ENCODE measurements around the gene LRP8.
A peak's percentile ranks its signal among the peaks of the same experiment; 100 is the strongest.

LRP8 gene

DNA sequence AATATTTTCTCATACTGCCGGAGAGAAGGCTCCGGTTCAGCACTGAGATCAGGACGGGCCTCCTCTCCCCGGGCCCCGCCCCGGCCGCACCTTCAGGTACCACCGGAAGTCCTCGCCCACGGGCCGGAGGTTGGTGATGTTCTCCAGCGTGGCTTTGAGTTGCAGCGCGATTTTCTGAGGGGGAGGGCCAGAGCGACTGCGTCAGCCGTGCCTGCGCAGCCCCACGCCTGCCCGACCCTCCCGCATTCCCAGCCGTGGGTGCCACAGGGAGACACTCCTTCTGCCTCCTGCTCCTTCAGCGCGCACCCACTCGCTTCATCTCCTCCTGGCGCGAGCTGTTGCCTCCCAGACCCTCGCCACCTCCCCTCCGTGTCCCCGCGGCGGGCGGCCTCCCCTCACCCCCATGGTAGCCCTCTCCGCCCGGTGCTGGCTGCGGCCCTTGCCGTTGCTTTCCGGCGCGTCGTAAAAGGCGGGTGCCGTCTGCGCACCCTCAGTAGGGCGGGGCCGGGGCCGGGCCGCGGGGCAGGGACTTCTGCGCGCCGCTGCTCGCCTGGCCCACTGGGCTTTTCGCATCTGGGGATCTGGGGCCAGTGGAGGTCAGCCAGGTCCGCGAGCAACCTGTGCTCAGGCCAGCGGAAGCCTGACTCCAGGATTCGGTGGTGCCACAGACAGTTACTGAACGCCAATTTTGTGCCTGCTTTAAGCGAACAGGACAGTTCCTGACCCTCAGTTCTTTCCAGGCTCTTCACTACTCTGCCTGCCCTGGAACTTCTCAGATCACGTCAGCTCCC is 107.5 kb downstream of the LRP8 start, which contains the start of gene CZIB:
Gene CZIB (minus strand): TSS at position 464 of the 791 bp plus-strand sequence. CDS start 59 bp downstream, at position 405.
- H3K79me2 ChIP-seq (ENCODE audit: insufficient read depth, low read depth): peaks cover 5% of the 10 kb centered on the region; the same call in 1 of the 2 replicates
- TF ChIP-seq, protein P1, sequence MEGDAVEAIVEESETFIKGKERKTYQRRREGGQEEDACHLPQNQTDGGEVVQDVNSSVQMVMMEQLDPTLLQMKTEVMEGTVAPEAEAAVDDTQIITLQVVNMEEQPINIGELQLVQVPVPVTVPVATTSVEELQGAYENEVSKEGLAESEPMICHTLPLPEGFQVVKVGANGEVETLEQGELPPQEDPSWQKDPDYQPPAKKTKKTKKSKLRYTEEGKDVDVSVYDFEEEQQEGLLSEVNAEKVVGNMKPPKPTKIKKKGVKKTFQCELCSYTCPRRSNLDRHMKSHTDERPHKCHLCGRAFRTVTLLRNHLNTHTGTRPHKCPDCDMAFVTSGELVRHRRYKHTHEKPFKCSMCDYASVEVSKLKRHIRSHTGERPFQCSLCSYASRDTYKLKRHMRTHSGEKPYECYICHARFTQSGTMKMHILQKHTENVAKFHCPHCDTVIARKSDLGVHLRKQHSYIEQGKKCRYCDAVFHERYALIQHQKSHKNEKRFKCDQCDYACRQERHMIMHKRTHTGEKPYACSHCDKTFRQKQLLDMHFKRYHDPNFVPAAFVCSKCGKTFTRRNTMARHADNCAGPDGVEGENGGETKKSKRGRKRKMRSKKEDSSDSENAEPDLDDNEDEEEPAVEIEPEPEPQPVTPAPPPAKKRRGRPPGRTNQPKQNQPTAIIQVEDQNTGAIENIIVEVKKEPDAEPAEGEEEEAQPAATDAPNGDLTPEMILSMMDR (conservative IDR thresholded peaks at IDR 0.05; ENCODE audit: low read depth, low read length): no peak
- peak within 1 kb of the TSS; percentile 61 for H3K4me2 ChIP-seq
- peak within 1 kb of the TSS; percentile 90 for H2AFZ ChIP-seq (ENCODE audit: low read depth)
- H4K20me1 ChIP-seq (ENCODE audit: insufficient read depth): no peaks in the 10 kb centered on the region
- H3K9ac ChIP-seq: peak within 1 kb of the TSS; percentile 71
- H3K4me3 ChIP-seq (IDR thresholded peaks at IDR 0.05; ENCODE audit: insufficient read depth, low read depth, low read length): peak within 1 kb of the TSS; percentile 88
- H3K27ac ChIP-seq: peak within 1 kb of the TSS; percentile 65
- no peaks in the 10 kb centered on the region for H3K27me3 ChIP-seq (ENCODE audit: insufficient read depth, low read depth)
- H3K36me3 ChIP-seq (ENCODE audit: insufficient read depth): no peaks in the 10 kb centered on the region
- H3K4me1 ChIP-seq (ENCODE audit: low read depth, poor library complexity, severe bottlenecking): peaks cover 14% of the 10 kb centered on the region

DNA sequence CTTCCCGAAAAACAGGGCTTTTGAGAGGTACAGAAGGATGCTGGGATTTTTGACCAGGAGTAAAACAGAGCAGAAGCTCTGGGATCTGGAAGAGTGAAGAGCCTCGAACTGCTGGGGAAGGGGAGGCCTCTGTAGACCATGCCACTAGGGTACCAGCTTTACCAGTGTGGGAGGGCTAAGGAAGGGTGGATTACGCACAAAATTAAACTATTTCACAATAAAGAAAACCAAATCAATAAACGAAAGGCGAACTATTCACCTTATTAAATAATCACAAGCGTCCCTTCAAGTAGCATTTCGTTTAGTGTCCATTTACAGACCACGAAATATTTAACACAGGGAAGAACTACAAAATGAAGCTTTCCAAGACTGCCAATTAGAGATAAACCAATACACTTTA is 108.2 kb downstream of the LRP8 start:
- H2AFZ ChIP-seq (ENCODE audit: low read depth): peak overlapping the region; percentile 90

DNA sequence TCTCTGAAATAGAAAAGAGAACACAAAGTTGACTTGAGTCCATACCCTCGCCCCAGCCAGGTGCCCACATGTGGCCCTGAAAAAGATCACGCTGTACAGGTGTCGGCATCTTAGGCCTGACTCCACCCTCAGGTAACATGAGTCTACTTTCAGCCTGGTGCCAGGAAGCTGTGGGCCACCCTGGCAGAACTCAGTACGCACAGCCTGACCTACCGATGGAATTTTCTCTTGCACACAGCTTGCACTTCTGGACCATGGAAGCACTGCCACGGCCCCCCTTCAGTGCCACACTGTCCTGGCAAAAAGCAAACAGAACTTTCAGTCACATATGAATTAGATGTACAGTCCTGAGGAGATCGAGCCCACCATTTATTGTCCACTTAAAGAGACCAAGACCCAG is 109.7 kb downstream of the LRP8 start:
- no peak overlapping the region for H2AFZ ChIP-seq (ENCODE audit: low read depth)
- no peaks in the 10 kb centered on the region for H3K36me3 ChIP-seq (ENCODE audit: insufficient read depth)

More for the DNA sequence above, 108.2 kb downstream of the LRP8 start:
- no peaks in the 10 kb centered on the region for H3K36me3 ChIP-seq (ENCODE audit: insufficient read depth)
- H4K20me1 ChIP-seq (ENCODE audit: insufficient read depth): no peaks in the 10 kb centered on the region
- H3K9ac ChIP-seq: peak overlapping the region; percentile 71
- TF ChIP-seq, protein P1 (conservative IDR thresholded peaks at IDR 0.05; ENCODE audit: low read depth, low read length): no peak
- no peak overlapping the region for H3K4me3 ChIP-seq (IDR thresholded peaks at IDR 0.05; ENCODE audit: insufficient read depth, low read depth, low read length)
- H3K4me2 ChIP-seq: peak overlapping the region; percentile 61
- H3K79me2 ChIP-seq (ENCODE audit: insufficient read depth, low read depth): peaks cover 5% of the 10 kb centered on the region; the same call in 1 of the 2 replicates
- H3K4me1 ChIP-seq (ENCODE audit: low read depth, poor library complexity, severe bottlenecking): peaks cover 14% of the 10 kb centered on the region
- H3K27ac ChIP-seq: peak overlapping the region; percentile 65; the same call in 1 of the 2 replicates
- H3K27me3 ChIP-seq (ENCODE audit: insufficient read depth, low read depth): no peaks in the 10 kb centered on the region

DNA sequence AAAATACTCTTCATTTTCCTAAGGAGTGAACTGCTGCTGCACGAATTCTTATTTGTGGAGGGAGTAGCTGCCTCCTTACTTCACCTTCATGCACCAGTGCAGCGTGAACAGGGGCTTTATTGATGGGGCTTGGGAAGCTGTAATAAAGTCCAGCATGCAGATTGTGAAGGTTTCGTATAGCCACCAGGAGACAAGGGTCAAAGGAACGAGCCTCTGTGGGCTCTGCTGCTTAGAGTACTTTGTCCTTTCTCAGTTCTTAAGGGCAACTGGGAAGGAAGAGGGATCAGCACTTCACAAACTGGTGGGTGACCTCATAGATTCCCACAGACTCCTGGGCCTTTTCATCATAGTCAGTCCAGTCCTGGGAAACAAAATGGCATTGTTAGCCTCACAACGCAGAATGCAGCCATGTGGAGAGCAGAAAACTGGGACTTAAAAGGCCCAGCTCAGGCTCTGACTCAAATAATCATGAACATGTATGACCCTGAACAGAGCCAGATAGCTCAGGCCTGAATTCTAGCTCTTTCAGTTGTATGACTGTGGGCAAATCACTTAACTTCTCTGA is 113.4 kb downstream of the LRP8 start:
- Histone ChIP-seq H3K4me2 (no peak overlapping the region), H2AFZ (ENCODE audit: low read depth) (no peak overlapping the region), H3K79me2 (ENCODE audit: insufficient read depth, low read depth) (peaks cover 3% of the 10 kb centered on the region; the same call in 1 of the 2 replicates), H3K27me3 (ENCODE audit: insufficient read depth, low read depth) (no peaks in the 10 kb centered on the region), H4K20me1 (ENCODE audit: insufficient read depth) (no peaks in the 10 kb centered on the region), H3K4me3 (IDR thresholded peaks at IDR 0.05; ENCODE audit: insufficient read depth, low read depth, low read length) (no peak overlapping the region), H3K36me3 (ENCODE audit: insufficient read depth) (no peaks in the 10 kb centered on the region; the same call in 1 of the 2 replicates), H3K27ac (no peak overlapping the region), H3K9ac (no peak overlapping the region), H3K4me1 (ENCODE audit: low read depth, poor library complexity, severe bottlenecking) (peaks cover 6% of the 10 kb centered on the region)
- TF ChIP-seq, protein P1 (conservative IDR thresholded peaks at IDR 0.05; ENCODE audit: low read depth, low read length): no peak

More for the DNA sequence above, 109.7 kb downstream of the LRP8 start:
- no peak overlapping the region for H3K4me3 ChIP-seq (IDR thresholded peaks at IDR 0.05; ENCODE audit: insufficient read depth, low read depth, low read length)
- H4K20me1 ChIP-seq (ENCODE audit: insufficient read depth): no peaks in the 10 kb centered on the region
- peaks cover 14% of the 10 kb centered on the region for H3K4me1 ChIP-seq (ENCODE audit: low read depth, poor library complexity, severe bottlenecking)
- TF ChIP-seq, protein P1 (conservative IDR thresholded peaks at IDR 0.05; ENCODE audit: low read depth, low read length): no peak
- no peak overlapping the region for H3K4me2 ChIP-seq
- peaks cover 5% of the 10 kb centered on the region; the same call in 1 of the 2 replicates for H3K79me2 ChIP-seq (ENCODE audit: insufficient read depth, low read depth)
- no peak overlapping the region for H3K27ac ChIP-seq
- no peak overlapping the region for H3K9ac ChIP-seq
- H3K27me3 ChIP-seq (ENCODE audit: insufficient read depth, low read depth): no peaks in the 10 kb centered on the region

Measured in KMS-11 (cell line).